HepG2 (cell line): ENCODE data around the gene TM4SF1. TPM values are rescaled to one million over a fixed set of nuclear protein-coding genes. Genes with fewer than 3 reads are reported as not detected.

ENCODE experiments used
- ATF7 ChIP-seq, 2 experiments: fragments of 450-650 bp in 1 of 2; sonication (generic) in 1 of 2; formaldehyde crosslinking in 1 of 2; IDR thresholded peaks; 2 replicates each; pipeline versions ENCODE4 v1.4.0 to v1.6.1; 2016 to 2020; ENCODE audit warnings: antibody characterized with exemption in 1 of 2, mild to moderate bottlenecking in 1 of 2, missing genetic modification reagents in 1 of 2
- KDM1A ChIP-seq: IDR thresholded peaks from 2 replicates; pipeline ENCODE4 v1.6.1; 2016; ENCODE audit warnings: missing compliant biosample characterization
- MEIS1 ChIP-seq: sonication (generic); formaldehyde crosslinking; IDR thresholded peaks from 2 replicates; pipeline ENCODE4 v1.9.0; 2021; ENCODE audit warnings: mild to moderate bottlenecking, missing genetic modification reagents, moderate library complexity, borderline replicate concordance
- MTA1 ChIP-seq: sonication (generic); formaldehyde crosslinking; IDR thresholded peaks from 2 replicates; pipeline ENCODE4 v1.4.0; 2020; ENCODE audit warnings: missing genetic modification reagents, mild to moderate bottlenecking, borderline replicate concordance
- NONO ChIP-seq, 2 experiments: fragments of 450-650 bp in 1 of 2; sonication (generic) in 1 of 2; formaldehyde crosslinking in 1 of 2; IDR thresholded peaks in 1 of 2; conservative IDR thresholded peaks in 1 of 2; 2 replicates each; pipeline versions ENCODE4 v1.6.1 to v1.8.0; 2017 to 2022; ENCODE audit warnings: mild to moderate bottlenecking in 1 of 2, missing genetic modification reagents in 1 of 2, moderate library complexity in 1 of 2
- NPAS2 ChIP-seq: sonication (generic); formaldehyde crosslinking; IDR thresholded peaks from 2 replicates; pipeline ENCODE4 v1.8.0; 2022; ENCODE audit warnings: mild to moderate bottlenecking, missing genetic modification reagents, borderline replicate concordance
- PLRG1 ChIP-seq: fragments of 450-650 bp; conservative IDR thresholded peaks from 2 replicates; pipeline ENCODE4 v1.6.1; 2016
- RXRB ChIP-seq: IDR thresholded peaks from 2 replicates; pipeline ENCODE4 v1.6.1; 2016; ENCODE audit warnings: borderline replicate concordance, missing genetic modification reagents, missing compliant biosample characterization
- TCF7 ChIP-seq: sonication (generic); IDR thresholded peaks from 2 replicates; pipeline ENCODE4 v1.6.1; 2016; ENCODE audit warnings: antibody characterized with exemption, low read depth
- U2AF1 ChIP-seq: fragments of 200-400 bp; formaldehyde crosslinking; optimal IDR thresholded peaks from 2 replicates; pipeline ENCODE3; 2017; ENCODE audit warnings: mild to moderate bottlenecking, low read depth, low read length
- ZBTB34 ChIP-seq: sonication (generic); formaldehyde crosslinking; IDR thresholded peaks from 2 replicates; pipeline ENCODE4 v1.8.0; 2022; ENCODE audit warnings: mild to moderate bottlenecking, missing genetic modification reagents
- ZMYM3 ChIP-seq: sonication (generic); formaldehyde crosslinking; IDR thresholded peaks from 2 replicates; pipeline ENCODE4 v1.5.1; 2020; ENCODE audit warnings: mild to moderate bottlenecking, missing genetic modification reagents
- ZNF597 ChIP-seq: sonication (generic); formaldehyde crosslinking; IDR thresholded peaks from 2 replicates; pipeline ENCODE4 v1.5.0; 2020; ENCODE audit warnings: missing genetic modification reagents
- polyA plus RNA-seq, 8 experiments: library from polyadenylated mRNA; depleted of rRNA in 3 of 8; stranded (reverse) in 7 of 8; unstranded in 1 of 8; fragments of >200 nt; fragmentation: Illumina TruSeq in 4 of 8; extraction: Trizol in 4 of 8; gene quantifications; 2 replicates each; pipeline versions ENCODE4 v1.2.1 to v1.2.3, GENCODE V29; 2011 to 2016; ENCODE audit warnings: low read depth in 4 of 8, missing spikeins in 1 of 8, mixed read lengths in 1 of 8; ENCODE audit not compliant: insufficient read depth in 1 of 8
- total RNA-seq, 5 experiments: library from RNA; depleted of rRNA; stranded (reverse); fragments of >200 nt; fragmentation: Illumina TruSeq; extraction: Trizol; gene quantifications; 2 replicates each; pipeline ENCODE4 v1.2.3, GENCODE V29; 2016; ENCODE audit warnings: low read depth in 1 of 5
- TF ChIP-seq, protein P1 (sequence below), 2 experiments: sonication (generic) in 1 of 2; formaldehyde crosslinking in 1 of 2; IDR thresholded peaks; 2 replicates each; pipeline versions ENCODE4 v1.6.1 to v1.9.0; 2014 to 2022; ENCODE audit warnings: antibody characterized with exemption in 1 of 2, borderline replicate concordance in 1 of 2, inconsistent platforms in 1 of 2, low read depth in 1 of 2, missing genetic modification reagents in 1 of 2
- TF ChIP-seq, protein P2 (sequence below): sonication (generic); formaldehyde crosslinking; IDR thresholded peaks from 2 replicates; pipeline ENCODE4 v1.4.0; 2020; ENCODE audit warnings: missing genetic modification reagents

The TM4SF1 gene
- total and polyA plus RNA-seq, 2 of the 13 experiments (the other 11 are each of a cell fraction or from before 2014, with no cell fraction given): 431 to 1,359 TPM

DNA sequence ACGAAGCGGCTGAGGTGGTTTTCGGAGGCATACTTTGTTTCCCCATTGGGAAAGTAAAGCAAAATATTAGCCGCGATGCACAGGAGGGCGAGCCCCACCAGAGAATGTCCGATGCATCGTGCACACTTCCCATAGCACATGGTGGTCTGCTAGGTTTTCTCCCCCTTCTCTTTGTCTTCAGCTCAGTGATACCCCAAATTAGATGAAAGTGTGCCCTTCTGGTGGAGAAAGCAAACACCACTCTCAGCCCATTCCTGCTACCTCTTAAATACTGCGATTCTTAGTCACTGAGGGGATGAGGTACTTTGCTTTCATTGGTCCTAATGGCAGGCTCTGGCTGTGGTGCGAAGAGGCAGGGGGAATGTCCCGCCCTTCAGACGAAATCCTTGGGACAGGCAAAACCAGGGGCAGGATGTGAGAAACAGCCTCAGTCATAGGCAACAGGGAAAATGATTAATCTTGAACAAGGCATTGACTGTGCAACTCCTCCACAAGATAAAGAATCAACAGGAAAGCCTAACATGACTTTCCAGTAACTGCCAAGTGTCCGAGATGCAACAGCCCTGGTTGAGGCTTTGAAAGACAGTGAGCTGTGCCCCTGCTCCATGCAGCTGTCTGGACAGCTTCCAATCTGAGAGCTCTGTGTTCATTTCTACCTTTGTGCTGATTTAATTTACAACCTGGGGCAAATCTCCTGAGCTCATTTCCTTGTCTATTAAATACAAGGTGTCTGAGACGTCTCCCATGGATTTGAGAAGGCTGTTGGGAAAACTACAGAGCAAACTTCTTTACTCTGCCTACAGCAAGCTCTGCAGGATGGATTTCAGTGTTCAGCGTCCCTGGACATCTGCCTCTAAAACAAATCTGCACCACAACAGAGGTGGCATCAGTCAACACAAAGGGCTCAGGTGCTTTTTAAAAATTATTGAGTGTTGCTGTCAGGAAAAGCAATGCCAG lies at the start of gene TM4SF1 (continued):
- peak; percentile 31; the same call in 1 of the 2 replicates for TF ChIP-seq TCF7
- TF ChIP-seq MTA1: no peak
- TF ChIP-seq, protein P1, sequence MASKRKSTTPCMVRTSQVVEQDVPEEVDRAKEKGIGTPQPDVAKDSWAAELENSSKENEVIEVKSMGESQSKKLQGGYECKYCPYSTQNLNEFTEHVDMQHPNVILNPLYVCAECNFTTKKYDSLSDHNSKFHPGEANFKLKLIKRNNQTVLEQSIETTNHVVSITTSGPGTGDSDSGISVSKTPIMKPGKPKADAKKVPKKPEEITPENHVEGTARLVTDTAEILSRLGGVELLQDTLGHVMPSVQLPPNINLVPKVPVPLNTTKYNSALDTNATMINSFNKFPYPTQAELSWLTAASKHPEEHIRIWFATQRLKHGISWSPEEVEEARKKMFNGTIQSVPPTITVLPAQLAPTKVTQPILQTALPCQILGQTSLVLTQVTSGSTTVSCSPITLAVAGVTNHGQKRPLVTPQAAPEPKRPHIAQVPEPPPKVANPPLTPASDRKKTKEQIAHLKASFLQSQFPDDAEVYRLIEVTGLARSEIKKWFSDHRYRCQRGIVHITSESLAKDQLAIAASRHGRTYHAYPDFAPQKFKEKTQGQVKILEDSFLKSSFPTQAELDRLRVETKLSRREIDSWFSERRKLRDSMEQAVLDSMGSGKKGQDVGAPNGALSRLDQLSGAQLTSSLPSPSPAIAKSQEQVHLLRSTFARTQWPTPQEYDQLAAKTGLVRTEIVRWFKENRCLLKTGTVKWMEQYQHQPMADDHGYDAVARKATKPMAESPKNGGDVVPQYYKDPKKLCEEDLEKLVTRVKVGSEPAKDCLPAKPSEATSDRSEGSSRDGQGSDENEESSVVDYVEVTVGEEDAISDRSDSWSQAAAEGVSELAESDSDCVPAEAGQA (IDR thresholded peaks at IDR 0.05; ENCODE audit: low read depth): peak; percentile 46; the same call in 1 of the 2 replicates
- TF ChIP-seq, protein P1 (CRISPR knock-in tag; IDR thresholded peaks at IDR 0.05; ENCODE audit: borderline replicate concordance): peak; percentile 74; the same call in 1 of the 2 replicates
- no peak for TF ChIP-seq PLRG1
- TF ChIP-seq RXRB (CRISPR knock-in tag): peak; percentile 78; the same call in 1 of the 2 replicates
- TF ChIP-seq U2AF1: no peak
- TF ChIP-seq NONO (IDR thresholded peaks at IDR 0.05): no peak
- peak; percentile 78 for TF ChIP-seq NONO (CRISPR knock-in tag; conservative IDR thresholded peaks at IDR 0.05)
- peak; percentile 81 for TF ChIP-seq MEIS1 (CRISPR knock-in tag)
- TF ChIP-seq, protein P2, sequence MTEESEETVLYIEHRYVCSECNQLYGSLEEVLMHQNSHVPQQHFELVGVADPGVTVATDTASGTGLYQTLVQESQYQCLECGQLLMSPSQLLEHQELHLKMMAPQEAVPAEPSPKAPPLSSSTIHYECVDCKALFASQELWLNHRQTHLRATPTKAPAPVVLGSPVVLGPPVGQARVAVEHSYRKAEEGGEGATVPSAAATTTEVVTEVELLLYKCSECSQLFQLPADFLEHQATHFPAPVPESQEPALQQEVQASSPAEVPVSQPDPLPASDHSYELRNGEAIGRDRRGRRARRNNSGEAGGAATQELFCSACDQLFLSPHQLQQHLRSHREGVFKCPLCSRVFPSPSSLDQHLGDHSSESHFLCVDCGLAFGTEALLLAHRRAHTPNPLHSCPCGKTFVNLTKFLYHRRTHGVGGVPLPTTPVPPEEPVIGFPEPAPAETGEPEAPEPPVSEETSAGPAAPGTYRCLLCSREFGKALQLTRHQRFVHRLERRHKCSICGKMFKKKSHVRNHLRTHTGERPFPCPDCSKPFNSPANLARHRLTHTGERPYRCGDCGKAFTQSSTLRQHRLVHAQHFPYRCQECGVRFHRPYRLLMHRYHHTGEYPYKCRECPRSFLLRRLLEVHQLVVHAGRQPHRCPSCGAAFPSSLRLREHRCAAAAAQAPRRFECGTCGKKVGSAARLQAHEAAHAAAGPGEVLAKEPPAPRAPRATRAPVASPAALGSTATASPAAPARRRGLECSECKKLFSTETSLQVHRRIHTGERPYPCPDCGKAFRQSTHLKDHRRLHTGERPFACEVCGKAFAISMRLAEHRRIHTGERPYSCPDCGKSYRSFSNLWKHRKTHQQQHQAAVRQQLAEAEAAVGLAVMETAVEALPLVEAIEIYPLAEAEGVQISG: peak; percentile 58
- TF ChIP-seq NPAS2: no peak
- TF ChIP-seq ZMYM3: no peak; the same call in 1 of the 2 replicates
- peak; percentile 18; the same call in 1 of the 2 replicates for TF ChIP-seq KDM1A (CRISPR knock-in tag)
- TF ChIP-seq ZBTB34: peak; percentile 74; the same call in 1 of the 2 replicates
- no peak for TF ChIP-seq ATF7 (IDR thresholded peaks at IDR 0.05)
- 0 out of 2 replicates have a peak, but pooled peaks have one; percentile 35 for TF ChIP-seq ATF7 (CRISPR knock-in tag; IDR thresholded peaks at IDR 0.05)
- TF ChIP-seq ZNF597 (CRISPR knock-in tag): no peak
